K562 (cell line): Measurements from ENCODE around the gene MYL3. TPM values are rescaled to one million over a fixed set of nuclear protein-coding genes. Genes with fewer than 3 reads are reported as not detected.

ENCODE experiments used
- ATAC-seq: fragments of 200-7000 bp; cut with Tn5 transposase; 3 replicates; pipeline ENCODE4 v1.9.1; 2020; ENCODE audit warnings: moderate library complexity
- BruUV-seq: library from RNA; stranded (reverse); fragments of 400-500 nt; replicated peaks from 2 replicates; lab custom pipeline; 2021; lab: Mats Ljungman, UMichigan
- CTCF ChIA-PET: fragments of 300-600 bp; formaldehyde crosslinking; extraction: SDS; loops from one replicate; lab custom pipeline; 2021; ENCODE audit warnings: low intra/inter-chr PET ratio; lab: Yijun Ruan, JAX
- POLR2A ChIA-PET: fragments of 300-600, 350-650 bp; sonication (Branson Sonifier 250); formaldehyde crosslinking; extraction: SDS; loops from one replicate; lab custom pipeline; 2021; ENCODE audit warnings: antibody characterized with exemption, inconsistent platforms; lab: Yijun Ruan, JAX
- DNase-seq, 4 experiments: peaks; one replicate each; pipeline versions ENCODE4 v3.0.0 to v3.0.0-alpha.2; 2011 to 2018; ENCODE audit warnings: low spot score in 3 of 4, mixed read lengths in 3 of 4; ENCODE audit errors: extremely low read depth in 1 of 4
- FAIRE-seq: peaks from 2 replicates; lab custom pipeline; 2011; peaks lifted over from hg19 to GRCh38; lab: Jason Lieb, UNC
- H2AFZ ChIP-seq: 2 replicates; pipeline ENCODE4 v1.6.0; 2011; ENCODE audit warnings: low read depth, low read length, control low read depth, inconsistent platforms
- H3K27ac ChIP-seq: fragments of 200-600 bp; 3 replicates; pipeline ENCODE4 v1.8.0; 2011; ENCODE audit warnings: low read depth, mild to moderate bottlenecking, control low read depth, inconsistent platforms, low read length, moderate library complexity, mixed read lengths; ENCODE audit errors: extremely low read depth
- H3K27me3 ChIP-seq, 2 experiments: fragments of 300-600 bp in 1 of 2; 2 replicates in 1 of 2; 3 replicates in 1 of 2; pipeline versions ENCODE4 v1.6.0 to v1.8.0; 2011; ENCODE audit warnings: inconsistent platforms in 2 of 2, low read length in 2 of 2, mild to moderate bottlenecking in 1 of 2, mixed read lengths in 1 of 2, moderate library complexity in 1 of 2; ENCODE audit not compliant: control insufficient read depth in 2 of 2, insufficient read depth in 2 of 2
- H3K36me3 ChIP-seq: fragments of 300-600 bp; 3 replicates; pipeline ENCODE4 v1.8.0; 2011; ENCODE audit warnings: mild to moderate bottlenecking, low read length, inconsistent platforms; ENCODE audit not compliant: control insufficient read depth, insufficient read depth
- H3K4me1 ChIP-seq, 2 experiments: fragments of 200-600 bp in 1 of 2; replicated peaks in 1 of 2; 2 replicates in 1 of 2; 3 replicates in 1 of 2; pipeline versions ENCODE4 v1.5.1 to v1.8.0; 2011; ENCODE audit warnings: inconsistent platforms in 2 of 2, low read length in 2 of 2, mild to moderate bottlenecking in 1 of 2, mixed read lengths in 1 of 2, moderate library complexity in 1 of 2; ENCODE audit not compliant: control insufficient read depth in 2 of 2, insufficient read depth in 2 of 2
- H3K4me2 ChIP-seq: 2 replicates; pipeline ENCODE4 v1.6.1; 2011; ENCODE audit warnings: low read length, control low read depth, inconsistent platforms, mixed read lengths; ENCODE audit not compliant: insufficient read depth
- H3K4me3 ChIP-seq: fragments of 200-600 bp; sonication (generic), shearing (Covaris generic); 2 replicates; pipeline ENCODE4 v1.5.1; 2016; ENCODE audit warnings: control low read depth, inconsistent platforms
- H3K79me2 ChIP-seq: fragments of 200-600 bp; 3 replicates; pipeline ENCODE4 v1.8.0; 2011; ENCODE audit warnings: low read length, inconsistent platforms; ENCODE audit not compliant: control insufficient read depth, insufficient read depth
- H3K9ac ChIP-seq, 2 experiments: 2 replicates each; pipeline versions ENCODE4 v1.6.0 to v1.6.1; 2011; ENCODE audit warnings: low read depth in 2 of 2, low read length in 2 of 2, control low read depth in 1 of 2, inconsistent platforms in 1 of 2, mild to moderate bottlenecking in 1 of 2, mixed read lengths in 1 of 2; ENCODE audit not compliant: insufficient read depth in 1 of 2
- H3K9me1 ChIP-seq: one replicate; pipeline ENCODE4 v1.6.0; 2011; ENCODE audit warnings: inconsistent platforms, mild to moderate bottlenecking, low read length, moderate library complexity; ENCODE audit not compliant: control insufficient read depth, insufficient read depth
- H3K9me3 ChIP-seq: replicated peaks from 2 replicates; pipeline ENCODE4 v1.5.1; 2011; ENCODE audit warnings: low read depth, low read length, inconsistent platforms; ENCODE audit not compliant: control insufficient read depth, insufficient read depth
- H4K20me1 ChIP-seq: replicated peaks from 2 replicates; pipeline ENCODE4 v1.6.1; 2011; ENCODE audit warnings: low read length, inconsistent platforms, mixed read lengths; ENCODE audit not compliant: control insufficient read depth, insufficient read depth
- CHCHD3 ChIP-seq: fragments of 250-450 bp; sonication (Bioruptor Pico); IDR thresholded peaks from 2 replicates; pipeline ENCODE4 v2.1.2; 2022; ENCODE audit warnings: mild to moderate bottlenecking
- HMBOX1 ChIP-seq: sonication (generic); IDR thresholded peaks from 2 replicates; pipeline ENCODE4 v1.6.1; 2016
- L3MBTL2 ChIP-seq: fragments of 450-650 bp; IDR thresholded peaks from 2 replicates; pipeline ENCODE4 v1.6.1; 2016; ENCODE audit warnings: mild to moderate bottlenecking, moderate library complexity
- NR2C2 ChIP-seq, 2 experiments: fragments of 200-800 bp in 1 of 2; sonication (Bioruptor generic) in 1 of 2; sonication (generic) in 1 of 2; formaldehyde crosslinking in 1 of 2; IDR thresholded peaks; 2 replicates each; pipeline versions ENCODE4 v1.6.1 to v1.8.0; 2016 to 2022; ENCODE audit warnings: mild to moderate bottlenecking in 1 of 2, missing compliant biosample characterization in 1 of 2, missing genetic modification characterization in 1 of 2, missing genetic modification reagents in 1 of 2
- WGBS: fragments of 100-300 bp; shearing (Covaris generic); methylation state at CpG from one replicate; pipeline ENCODE4 v1.1.6; 2016; ENCODE audit warnings: low coverage, mixed read lengths; ENCODE audit not compliant: insufficient coverage; ENCODE audit errors: missing lambda C conversion rate; 5-methylcytosine and 5-hydroxymethylcytosine counted together
- in situ Hi-C: fragments of 300-500 bp; cut with MboI; formaldehyde crosslinking; loops from 4 replicates; pipeline ENCODE4 v1.15.0; 2018; ENCODE audit warnings: inconsistent platforms, mixed read lengths
- intact Hi-C: fragments of 100-400 bp; cut with micrococcal nuclease; formaldehyde crosslinking; loops from 2 replicates; pipeline ENCODE4 v1.14.2; 2022
- polyA plus RNA-seq, 8 experiments: library from polyadenylated mRNA; depleted of rRNA in 4 of 8; stranded (reverse) in 5 of 8; unstranded in 3 of 8; fragments of >200 nt; fragmentation: Nextera tagmentation in 2 of 8; fragmentation: Illumina TruSeq in 1 of 8; extraction: Ambion mirVana in 2 of 8; extraction: Trizol in 1 of 8; gene quantifications; 2 replicates each; pipeline versions ENCODE4 v1.2.1 to v1.2.3, GENCODE V29; 2011 to 2014; ENCODE audit warnings: inconsistent platforms in 1 of 8, missing spikeins in 1 of 8
- total RNA-seq, 7 experiments: library from RNA; depleted of rRNA in 6 of 7; stranded (reverse); fragments of >200 nt in 6 of 7; fragmentation: Illumina TruSeq in 2 of 7; extraction: Trizol in 2 of 7; gene quantifications; 2 replicates each; pipeline versions ENCODE4 v1.2.1 to v1.2.3, GENCODE V29; 2011 to 2021; ENCODE audit warnings: low replicate concordance in 1 of 7
- TF ChIP-seq, protein P1 (sequence below): fragments of 200-600 bp; sonication (generic); IDR thresholded peaks from one replicate; pipeline ENCODE4 v1.6.1; 2012; ENCODE audit warnings: mild to moderate bottlenecking, low read depth, low read length, inconsistent platforms
- TF ChIP-seq, protein P2 (sequence below): fragments of 450-650 bp; formaldehyde crosslinking; IDR thresholded peaks from 2 replicates; pipeline ENCODE4 v1.4.0; 2020; ENCODE audit warnings: mild to moderate bottlenecking, moderate library complexity

MYL3 gene
- total and polyA plus RNA-seq, 9 of the 15 experiments (the other 6 are each of a cell fraction or from before 2014, with no cell fraction given) = 0.14 to 0.45 TPM; not detected in 7

GRCh38 chr3:46889381-46890110 lies 26.3 kb upstream of the MYL3 start:
- Histone ChIP-seq H3K27ac (no peak overlapping the region), H3K9ac (peak overlapping the region in 1 of 2 experiments; percentile 69; a peak in 1 of 4 replicates), H3K4me3 (no peak overlapping the region), H3K4me1 (peaks cover 0 to 21% of the 10 kb centered on the region in 2 experiments; a peak in 3 of 5 replicates), H3K36me3 (no peaks in the 10 kb centered on the region), H3K9me1 (no peaks in the 10 kb centered on the region), H3K4me2 (no peak overlapping the region), H3K79me2 (no peaks in the 10 kb centered on the region), H2AFZ (no peak overlapping the region), H3K9me3 (no peaks in the 10 kb centered on the region), H4K20me1 (peaks cover 24% of the 10 kb centered on the region), H3K27me3 (peaks cover 34 to 86% of the 10 kb centered on the region in 2 experiments)
- CTCF ChIA-PET = no interaction called here
- intact Hi-C loops = no loop called here
- peak in 3 of 4 experiments; percentile 40 to 66 (median 50) for DNase-seq
- POLR2A ChIA-PET = no interaction called here
- in situ Hi-C loops = no loop called here
- FAIRE-seq = no peak
- WGBS = 2% methylated on average over 6 of the region's 6 CpGs
- no TSS peak for BruUV-seq
- peak; percentile 25 for ATAC-seq
- no peak for TF ChIP-seq NR2C2 (CRISPR knock-in tag; IDR thresholded peaks at IDR 0.05)
- TF ChIP-seq NR2C2 (tag; IDR thresholded peaks at IDR 0.05) = no peak
- TF ChIP-seq L3MBTL2 = no peak
- no peak for TF ChIP-seq CHCHD3 (CRISPR knock-in tag)
- TF ChIP-seq, protein P1, sequence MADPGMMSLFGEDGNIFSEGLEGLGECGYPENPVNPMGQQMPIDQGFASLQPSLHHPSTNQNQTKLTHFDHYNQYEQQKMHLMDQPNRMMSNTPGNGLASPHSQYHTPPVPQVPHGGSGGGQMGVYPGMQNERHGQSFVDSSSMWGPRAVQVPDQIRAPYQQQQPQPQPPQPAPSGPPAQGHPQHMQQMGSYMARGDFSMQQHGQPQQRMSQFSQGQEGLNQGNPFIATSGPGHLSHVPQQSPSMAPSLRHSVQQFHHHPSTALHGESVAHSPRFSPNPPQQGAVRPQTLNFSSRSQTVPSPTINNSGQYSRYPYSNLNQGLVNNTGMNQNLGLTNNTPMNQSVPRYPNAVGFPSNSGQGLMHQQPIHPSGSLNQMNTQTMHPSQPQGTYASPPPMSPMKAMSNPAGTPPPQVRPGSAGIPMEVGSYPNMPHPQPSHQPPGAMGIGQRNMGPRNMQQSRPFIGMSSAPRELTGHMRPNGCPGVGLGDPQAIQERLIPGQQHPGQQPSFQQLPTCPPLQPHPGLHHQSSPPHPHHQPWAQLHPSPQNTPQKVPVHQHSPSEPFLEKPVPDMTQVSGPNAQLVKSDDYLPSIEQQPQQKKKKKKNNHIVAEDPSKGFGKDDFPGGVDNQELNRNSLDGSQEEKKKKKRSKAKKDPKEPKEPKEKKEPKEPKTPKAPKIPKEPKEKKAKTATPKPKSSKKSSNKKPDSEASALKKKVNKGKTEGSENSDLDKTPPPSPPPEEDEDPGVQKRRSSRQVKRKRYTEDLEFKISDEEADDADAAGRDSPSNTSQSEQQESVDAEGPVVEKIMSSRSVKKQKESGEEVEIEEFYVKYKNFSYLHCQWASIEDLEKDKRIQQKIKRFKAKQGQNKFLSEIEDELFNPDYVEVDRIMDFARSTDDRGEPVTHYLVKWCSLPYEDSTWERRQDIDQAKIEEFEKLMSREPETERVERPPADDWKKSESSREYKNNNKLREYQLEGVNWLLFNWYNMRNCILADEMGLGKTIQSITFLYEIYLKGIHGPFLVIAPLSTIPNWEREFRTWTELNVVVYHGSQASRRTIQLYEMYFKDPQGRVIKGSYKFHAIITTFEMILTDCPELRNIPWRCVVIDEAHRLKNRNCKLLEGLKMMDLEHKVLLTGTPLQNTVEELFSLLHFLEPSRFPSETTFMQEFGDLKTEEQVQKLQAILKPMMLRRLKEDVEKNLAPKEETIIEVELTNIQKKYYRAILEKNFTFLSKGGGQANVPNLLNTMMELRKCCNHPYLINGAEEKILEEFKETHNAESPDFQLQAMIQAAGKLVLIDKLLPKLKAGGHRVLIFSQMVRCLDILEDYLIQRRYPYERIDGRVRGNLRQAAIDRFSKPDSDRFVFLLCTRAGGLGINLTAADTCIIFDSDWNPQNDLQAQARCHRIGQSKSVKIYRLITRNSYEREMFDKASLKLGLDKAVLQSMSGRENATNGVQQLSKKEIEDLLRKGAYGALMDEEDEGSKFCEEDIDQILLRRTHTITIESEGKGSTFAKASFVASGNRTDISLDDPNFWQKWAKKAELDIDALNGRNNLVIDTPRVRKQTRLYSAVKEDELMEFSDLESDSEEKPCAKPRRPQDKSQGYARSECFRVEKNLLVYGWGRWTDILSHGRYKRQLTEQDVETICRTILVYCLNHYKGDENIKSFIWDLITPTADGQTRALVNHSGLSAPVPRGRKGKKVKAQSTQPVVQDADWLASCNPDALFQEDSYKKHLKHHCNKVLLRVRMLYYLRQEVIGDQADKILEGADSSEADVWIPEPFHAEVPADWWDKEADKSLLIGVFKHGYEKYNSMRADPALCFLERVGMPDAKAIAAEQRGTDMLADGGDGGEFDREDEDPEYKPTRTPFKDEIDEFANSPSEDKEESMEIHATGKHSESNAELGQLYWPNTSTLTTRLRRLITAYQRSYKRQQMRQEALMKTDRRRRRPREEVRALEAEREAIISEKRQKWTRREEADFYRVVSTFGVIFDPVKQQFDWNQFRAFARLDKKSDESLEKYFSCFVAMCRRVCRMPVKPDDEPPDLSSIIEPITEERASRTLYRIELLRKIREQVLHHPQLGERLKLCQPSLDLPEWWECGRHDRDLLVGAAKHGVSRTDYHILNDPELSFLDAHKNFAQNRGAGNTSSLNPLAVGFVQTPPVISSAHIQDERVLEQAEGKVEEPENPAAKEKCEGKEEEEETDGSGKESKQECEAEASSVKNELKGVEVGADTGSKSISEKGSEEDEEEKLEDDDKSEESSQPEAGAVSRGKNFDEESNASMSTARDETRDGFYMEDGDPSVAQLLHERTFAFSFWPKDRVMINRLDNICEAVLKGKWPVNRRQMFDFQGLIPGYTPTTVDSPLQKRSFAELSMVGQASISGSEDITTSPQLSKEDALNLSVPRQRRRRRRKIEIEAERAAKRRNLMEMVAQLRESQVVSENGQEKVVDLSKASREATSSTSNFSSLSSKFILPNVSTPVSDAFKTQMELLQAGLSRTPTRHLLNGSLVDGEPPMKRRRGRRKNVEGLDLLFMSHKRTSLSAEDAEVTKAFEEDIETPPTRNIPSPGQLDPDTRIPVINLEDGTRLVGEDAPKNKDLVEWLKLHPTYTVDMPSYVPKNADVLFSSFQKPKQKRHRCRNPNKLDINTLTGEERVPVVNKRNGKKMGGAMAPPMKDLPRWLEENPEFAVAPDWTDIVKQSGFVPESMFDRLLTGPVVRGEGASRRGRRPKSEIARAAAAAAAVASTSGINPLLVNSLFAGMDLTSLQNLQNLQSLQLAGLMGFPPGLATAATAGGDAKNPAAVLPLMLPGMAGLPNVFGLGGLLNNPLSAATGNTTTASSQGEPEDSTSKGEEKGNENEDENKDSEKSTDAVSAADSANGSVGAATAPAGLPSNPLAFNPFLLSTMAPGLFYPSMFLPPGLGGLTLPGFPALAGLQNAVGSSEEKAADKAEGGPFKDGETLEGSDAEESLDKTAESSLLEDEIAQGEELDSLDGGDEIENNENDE = no peak
- no peak for TF ChIP-seq HMBOX1
- TF ChIP-seq, protein P2, sequence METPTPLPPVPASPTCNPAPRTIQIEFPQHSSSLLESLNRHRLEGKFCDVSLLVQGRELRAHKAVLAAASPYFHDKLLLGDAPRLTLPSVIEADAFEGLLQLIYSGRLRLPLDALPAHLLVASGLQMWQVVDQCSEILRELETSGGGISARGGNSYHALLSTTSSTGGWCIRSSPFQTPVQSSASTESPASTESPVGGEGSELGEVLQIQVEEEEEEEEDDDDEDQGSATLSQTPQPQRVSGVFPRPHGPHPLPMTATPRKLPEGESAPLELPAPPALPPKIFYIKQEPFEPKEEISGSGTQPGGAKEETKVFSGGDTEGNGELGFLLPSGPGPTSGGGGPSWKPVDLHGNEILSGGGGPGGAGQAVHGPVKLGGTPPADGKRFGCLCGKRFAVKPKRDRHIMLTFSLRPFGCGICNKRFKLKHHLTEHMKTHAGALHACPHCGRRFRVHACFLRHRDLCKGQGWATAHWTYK (CRISPR knock-in tag) = no peak
